HCT116 (cell line): ENCODE results near the gene AQP12B. TPM values are rescaled to one million over a fixed set of nuclear protein-coding genes. Genes with fewer than 3 reads are reported as not detected.

ENCODE experiments used
- ATAC-seq: fragments of 200-7000 bp; cut with Tn5 transposase; 2 replicates; pipeline ENCODE4 v1.9.1; 2020; ENCODE audit warnings: mild to moderate bottlenecking, moderate library complexity
- BruUV-seq: library from RNA; stranded (reverse); fragments of 400-500 nt; replicated peaks from 2 replicates; lab custom pipeline; 2021; lab: Mats Ljungman, UMichigan
- CTCF ChIA-PET: fragments of 300-600 bp; sonication (Branson Sonifier 250); formaldehyde crosslinking; loops from one replicate; lab custom pipeline; 2021; ENCODE audit warnings: antibody characterized with exemption; lab: Charles Lee
- POLR2A ChIA-PET: fragments of 300-600, 350-600 bp; sonication (Branson Sonifier 250); formaldehyde crosslinking; loops from one replicate; lab custom pipeline; 2021; ENCODE audit warnings: antibody characterized with exemption; lab: Charles Lee
- RAD21 ChIA-PET, 2 experiments: fragments of 300-600 bp; sonication (Branson Sonifier 250); formaldehyde crosslinking; loops; one replicate each; lab custom pipeline; 2023; ENCODE audit warnings: low total read pairs in 2 of 2; ENCODE audit not compliant: uncharacterized antibody in 2 of 2, unreplicated experiment in 2 of 2, low non-redundant PET in 1 of 2; lab: Charles Lee
- DNase-seq: peaks from one replicate; pipeline ENCODE4 v3.0.0-alpha.2; 2010; ENCODE audit warnings: low read depth, low spot score
- H2AFZ ChIP-seq: fragments of 200-600 bp; shearing (Covaris generic), sonication (generic); 2 replicates; pipeline ENCODE4 v1.6.1; 2017; ENCODE audit warnings: low read depth, mixed run types, mixed read lengths, antibody characterized with exemption, low read length; ENCODE audit not compliant: poor library complexity, severe bottlenecking
- H3K27ac ChIP-seq: 2 replicates; pipeline ENCODE4 v1.5.1; 2012; ENCODE audit warnings: low read depth, low read length
- H3K27me3 ChIP-seq: fragments of 200-600 bp; sonication (generic); 2 replicates; pipeline ENCODE4 v1.6.1; 2016; ENCODE audit warnings: mixed run types, low read length, mixed read lengths; ENCODE audit not compliant: insufficient read depth
- H3K36me3 ChIP-seq, 2 experiments: fragments of 200-500 bp in 1 of 2; fragments of 200-600 bp in 1 of 2; sonication (Bioruptor generic) in 1 of 2; sonication (generic) in 1 of 2; 2 replicates each; pipeline versions ENCODE4 v1.5.1 to v1.6.1; 2014 to 2016; ENCODE audit warnings: low read length in 2 of 2, inconsistent platforms in 1 of 2, mixed read lengths in 1 of 2, mixed run types in 1 of 2; ENCODE audit not compliant: insufficient read depth in 2 of 2, control insufficient read depth in 1 of 2
- H3K4me1 ChIP-seq, 2 experiments: fragments of 200-600 bp in 1 of 2; sonication (generic) in 1 of 2; 2 replicates each; pipeline versions ENCODE4 v1.5.1 to v1.6.1; 2012 to 2017; ENCODE audit warnings: low read length in 2 of 2, inconsistent platforms in 1 of 2, mild to moderate bottlenecking in 1 of 2, mixed read lengths in 1 of 2, mixed run types in 1 of 2, moderate library complexity in 1 of 2; ENCODE audit not compliant: insufficient read depth in 2 of 2, control insufficient read depth in 1 of 2
- H3K4me2 ChIP-seq: fragments of 200-600 bp; sonication (generic); 2 replicates; pipeline ENCODE4 v1.6.1; 2017; ENCODE audit warnings: mixed run types, low read length, mixed read lengths
- H3K4me3 ChIP-seq, 2 experiments: fragments of 200-600 bp in 1 of 2; sonication (generic) in 1 of 2; replicated peaks in 1 of 2; 2 replicates each; pipeline ENCODE4 v1.5.1; 2011 to 2016; ENCODE audit warnings: low read length in 2 of 2, control low read depth in 1 of 2, low read depth in 1 of 2, mild to moderate bottlenecking in 1 of 2, mixed read lengths in 1 of 2, mixed run types in 1 of 2
- H3K79me2 ChIP-seq: fragments of 200-600 bp; sonication (generic); 2 replicates; pipeline ENCODE4 v1.6.1; 2017; ENCODE audit warnings: mild to moderate bottlenecking, mixed run types, low read length, moderate library complexity, mixed read lengths; ENCODE audit not compliant: insufficient read depth
- H3K9ac ChIP-seq: fragments of 200-600 bp; sonication (generic); 2 replicates; pipeline ENCODE4 v1.6.1; 2016; ENCODE audit warnings: low read length, mixed read lengths
- H3K9me2 ChIP-seq: fragments of 200-600 bp; sonication (generic), shearing (Covaris generic); 2 replicates; pipeline ENCODE4 v1.6.1; 2017; ENCODE audit warnings: mixed run types, mild to moderate bottlenecking, moderate library complexity; ENCODE audit not compliant: insufficient read depth
- H3K9me3 ChIP-seq, 2 experiments: fragments of 200-500 bp in 1 of 2; fragments of 200-600 bp in 1 of 2; sonication (Bioruptor generic) in 1 of 2; sonication (generic) in 1 of 2; 2 replicates each; pipeline ENCODE4 v1.6.1; 2014 to 2017; ENCODE audit warnings: low read length in 2 of 2, mixed read lengths in 2 of 2, inconsistent platforms in 1 of 2, low read depth in 1 of 2, mild to moderate bottlenecking in 1 of 2, mixed run types in 1 of 2, moderate library complexity in 1 of 2; ENCODE audit not compliant: control insufficient read depth in 1 of 2, insufficient read depth in 1 of 2
- H4K20me1 ChIP-seq: fragments of 200-600 bp; sonication (generic), shearing (Covaris generic); 2 replicates; pipeline ENCODE4 v1.6.1; 2017; ENCODE audit warnings: mixed run types, mild to moderate bottlenecking, moderate library complexity; ENCODE audit not compliant: insufficient read depth
- CEBPB ChIP-seq: IDR thresholded peaks from 2 replicates; pipeline ENCODE4 v1.6.1; 2012; ENCODE audit warnings: low read depth
- CTCF ChIP-seq, 3 experiments: fragments of 200-600 bp in 1 of 3; sonication (generic) in 1 of 3; IDR thresholded peaks in 2 of 3; conservative IDR thresholded peaks in 1 of 3; 2 replicates each; pipeline ENCODE4 v1.5.1; 2012 to 2017; ENCODE audit warnings: low read depth in 2 of 3, low read length in 2 of 3, antibody characterized with exemption in 1 of 3, borderline replicate concordance in 1 of 3, control low read depth in 1 of 3, mild to moderate bottlenecking in 1 of 3, mixed read lengths in 1 of 3, mixed run types in 1 of 3, moderate library complexity in 1 of 3; ENCODE audit not compliant: insufficient read depth in 1 of 3
- ELF1 ChIP-seq: IDR thresholded peaks from 2 replicates; pipeline ENCODE4 v1.6.1; 2012; ENCODE audit warnings: low read depth, borderline replicate concordance
- EZH2 ChIP-seq: fragments of 200-600 bp; sonication (generic); IDR thresholded peaks from 2 replicates; pipeline ENCODE4 v1.6.1; 2017; ENCODE audit warnings: antibody characterized with exemption, mixed run types
- EZH2phosphoT487 ChIP-seq: fragments of 200-600 bp; IDR thresholded peaks from 2 replicates; pipeline ENCODE4 v1.6.1; 2018; ENCODE audit warnings: antibody characterized with exemption, borderline replicate concordance
- FOSL1 ChIP-seq: IDR thresholded peaks from 2 replicates; pipeline ENCODE4 v1.6.1; 2012; ENCODE audit warnings: low read depth
- MAX ChIP-seq: IDR thresholded peaks from 2 replicates; pipeline ENCODE4 v1.6.1; 2012
- SP1 ChIP-seq: IDR thresholded peaks from 2 replicates; pipeline ENCODE4 v1.6.1; 2012; ENCODE audit warnings: low read depth
- SRF ChIP-seq: IDR thresholded peaks from 2 replicates; pipeline ENCODE4 v1.6.1; 2012; ENCODE audit warnings: low read depth
- TCF7L2 ChIP-seq: IDR thresholded peaks from 2 replicates; pipeline ENCODE4 v1.7.0; 2011; ENCODE audit warnings: borderline replicate concordance, inconsistent platforms; ENCODE audit not compliant: insufficient read depth, insufficient read length; ENCODE audit errors: extremely low read depth
- ZFX ChIP-seq: fragments of 450-650 bp; IDR thresholded peaks from 2 replicates; pipeline ENCODE4 v1.6.1; 2017
- intact Hi-C: fragments of 100-400 bp; cut with micrococcal nuclease; formaldehyde crosslinking; loops from 2 replicates; pipeline ENCODE4 v1.10.0; 2022
- total RNA-seq: library from RNA; stranded (reverse); gene quantifications from one replicate; pipeline ENCODE4 v1.2.1, GENCODE V29; 2021; ENCODE audit not compliant: unreplicated experiment

AQP12B gene
- total RNA-seq, 1 experiment from 2014 or later, result not detected

GRCh38 chr2:240712121-240712520 is 29.4 kb upstream of the AQP12B start:
- Histone ChIP-seq H3K27me3 (no peaks in the 10 kb centered on the region; the same call in 1 of the 2 replicates), H3K9me2 (no peaks in the 10 kb centered on the region), H3K9me3 (no peaks in the 10 kb centered on the region), H2AFZ (no peak overlapping the region), H4K20me1 (no peaks in the 10 kb centered on the region), H3K4me3 (no peak overlapping the region), H3K4me2 (no peak overlapping the region), H3K36me3 (no peaks in the 10 kb centered on the region)
- intact Hi-C loops, result no loop called here
- RAD21 ChIA-PET, result no interaction called here
- POLR2A ChIA-PET, result no interaction called here
- BruUV-seq, result no TSS peak
- ATAC-seq (no peak), DNase-seq (no peak)
- CTCF ChIA-PET, result no interaction called here
- TF ChIP-seq EZH2, result no peak
- no peak for TF ChIP-seq CEBPB
- no peak for TF ChIP-seq ELF1
- TF ChIP-seq TCF7L2, result no peak
- no peak for TF ChIP-seq CTCF (IDR thresholded peaks at IDR 0.05 in 2 of 3, conservative IDR thresholded peaks at IDR 0.05 in 1 of 3; ENCODE audit: borderline replicate concordance in 1 of 3, insufficient read depth in 1 of 3, low read depth in 2 of 3, low read length in 2 of 3)
- TF ChIP-seq ZFX, result no peak
- TF ChIP-seq SP1, result no peak
- TF ChIP-seq EZH2phosphoT487, result no peak
- no peak for TF ChIP-seq FOSL1
- no peak for TF ChIP-seq MAX
- no peak for TF ChIP-seq SRF
- TF ChIP-seq, all 23 proteins: peak for 0
- H3K79me2 ChIP-seq, result no peaks in the 10 kb centered on the region
- no peaks in the 10 kb centered on the region for H3K4me1 ChIP-seq
- no peak overlapping the region for H3K9ac ChIP-seq
- H3K27ac ChIP-seq, result no peak overlapping the region
